HS-5 (cell line): ENCODE results near the gene ZER1.

Source experiments
- DNase-seq: peaks from one replicate; pipeline ENCODE4 v3.0.0-alpha.2; 2012; ENCODE audit warnings: low read depth

Gene ZER1

GRCh38 chr9:128735373-128735772, 36.4 kb downstream of the ZER1 start:
- no peak for DNase-seq

DNA sequence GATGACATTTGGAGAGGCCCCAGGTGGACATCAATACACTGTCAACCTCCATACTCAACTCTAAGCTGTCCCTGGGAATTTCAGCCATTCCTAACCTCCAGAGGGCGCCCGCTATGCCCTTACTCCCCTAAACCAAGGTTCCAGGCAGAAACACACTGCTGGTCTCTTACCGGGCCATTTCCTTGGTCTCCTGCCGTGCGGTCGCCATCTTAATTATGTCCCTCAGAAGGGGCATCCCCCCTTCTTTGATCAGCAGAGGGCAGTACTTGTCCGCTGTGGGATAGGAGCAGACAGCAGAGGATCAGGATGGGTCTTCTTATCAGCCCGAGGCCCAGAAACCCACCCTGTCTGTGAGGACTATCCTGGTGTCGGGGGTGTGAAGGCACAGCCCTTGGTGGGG, 38.5 kb downstream of the ZER1 start:
- no peak for DNase-seq

- DNase-seq: no peak
These were observed 39.2 kb downstream of the ZER1 start for GRCh38 chr9:128732576-128732975.

- DNase-seq: no peak
These were observed 40.0 kb downstream of the ZER1 start for GRCh38 chr9:128731691-128732090.

GRCh38 chr9:128731093-128731492, 40.6 kb downstream of the ZER1 start:
- no peak for DNase-seq

DNA sequence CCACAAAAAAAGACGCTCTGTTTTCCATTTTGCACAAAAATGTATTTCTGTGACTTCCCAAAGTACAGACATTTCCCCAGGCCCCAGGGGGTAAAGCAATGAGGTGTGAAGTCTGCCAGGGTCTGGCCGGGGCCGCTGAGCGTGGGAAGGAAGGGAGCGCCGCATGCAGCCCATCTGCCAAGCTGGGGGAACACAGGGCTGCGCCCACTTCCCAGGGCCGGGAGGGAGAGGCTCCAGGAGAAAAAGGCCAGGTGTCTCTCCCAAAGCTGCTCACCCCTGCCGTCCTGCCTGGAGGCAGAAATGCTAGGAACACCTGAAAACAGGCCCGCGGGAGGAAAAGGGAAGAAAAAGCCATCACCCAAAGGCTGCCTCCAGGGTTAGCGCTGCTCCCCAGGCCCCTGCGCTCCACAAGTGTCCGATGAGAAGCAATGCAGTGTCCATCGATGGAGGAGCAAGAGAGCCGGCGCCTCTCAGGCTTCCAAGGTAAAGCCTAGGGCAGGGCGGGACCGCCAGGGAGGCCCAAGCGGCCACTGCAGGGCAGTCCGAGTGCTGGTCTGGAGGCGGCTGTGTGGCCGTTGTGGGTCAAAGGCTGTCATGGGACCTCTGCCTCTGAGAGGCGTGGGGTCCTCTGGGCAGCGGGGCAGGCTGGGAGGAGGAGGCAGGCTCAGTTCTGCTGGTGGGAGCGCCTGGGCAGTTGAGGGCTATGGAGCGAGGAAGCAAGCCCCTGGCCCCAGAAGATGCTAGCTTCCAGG, 41.8 kb downstream of the ZER1 start:
- DNase-seq: no peak

GRCh38 chr9:128729302-128729701, 42.4 kb downstream of the ZER1 start:
- no peak for DNase-seq

- no peak for DNase-seq
These were observed 43.4 kb downstream of the ZER1 start for GRCh38 chr9:128728298-128728697.

DNA sequence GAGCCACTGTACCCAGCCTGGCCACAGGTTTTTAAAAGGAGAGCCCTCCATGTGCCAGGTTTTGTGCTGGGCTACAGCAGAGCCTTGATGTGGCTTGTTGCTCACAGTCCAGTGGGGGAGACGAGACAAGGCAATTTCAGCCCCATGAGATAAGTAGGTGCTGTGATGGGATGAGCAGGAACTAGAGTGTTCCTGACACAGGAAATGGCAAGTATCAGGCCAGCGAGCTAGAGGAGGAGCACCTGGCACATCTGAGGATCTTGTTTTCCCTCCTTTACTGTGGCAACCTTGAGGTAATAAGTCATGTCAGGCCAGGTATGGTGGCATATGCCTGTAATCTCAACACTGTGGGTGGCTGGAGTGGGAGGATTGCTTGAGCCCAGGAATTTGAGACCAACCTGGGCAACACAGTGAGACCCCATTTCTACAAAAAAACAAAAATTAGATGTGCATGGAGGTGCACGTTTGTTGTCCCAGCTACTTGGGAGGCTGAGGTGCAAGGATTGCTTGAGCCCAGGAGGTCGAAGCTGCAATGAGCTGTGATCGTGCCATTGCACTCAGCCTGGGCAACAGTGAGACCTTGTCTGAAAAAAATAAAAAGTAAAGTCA, 44.0 kb downstream of the ZER1 start:
- no peak for DNase-seq

DNA sequence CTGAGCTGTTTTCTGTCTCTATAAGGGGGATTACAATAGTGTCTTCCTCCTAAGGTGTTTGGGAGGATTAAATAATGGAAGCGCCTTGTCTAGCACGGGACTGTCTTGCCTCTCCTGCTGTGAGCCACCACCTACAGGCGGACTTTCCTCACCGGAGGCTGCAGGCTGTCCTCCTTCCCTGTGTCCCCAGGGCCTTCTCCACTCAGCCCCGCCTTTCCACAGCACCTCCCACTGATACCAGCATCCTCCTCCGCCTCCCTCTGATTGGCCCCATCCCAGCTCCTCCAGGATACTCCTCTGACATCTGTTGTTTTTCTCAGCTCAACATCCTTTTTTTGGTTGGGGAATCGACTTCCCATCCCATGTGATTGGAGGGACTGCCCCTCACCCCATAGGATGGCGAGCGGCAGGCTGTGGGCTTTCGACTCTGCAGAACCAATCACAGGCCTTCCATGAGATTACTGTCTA, 46.9 kb downstream of the ZER1 start:
- DNase-seq: no peak

- peak; percentile 84 for DNase-seq
These were observed 47.6 kb downstream of the ZER1 start, which contains the start of gene ZDHHC12 for GRCh38 chr9:128723866-128724743. ZDHHC12 (minus strand) TSS chr9:128724127; CDS start chr9:128724093, 34 bp downstream.

DNA sequence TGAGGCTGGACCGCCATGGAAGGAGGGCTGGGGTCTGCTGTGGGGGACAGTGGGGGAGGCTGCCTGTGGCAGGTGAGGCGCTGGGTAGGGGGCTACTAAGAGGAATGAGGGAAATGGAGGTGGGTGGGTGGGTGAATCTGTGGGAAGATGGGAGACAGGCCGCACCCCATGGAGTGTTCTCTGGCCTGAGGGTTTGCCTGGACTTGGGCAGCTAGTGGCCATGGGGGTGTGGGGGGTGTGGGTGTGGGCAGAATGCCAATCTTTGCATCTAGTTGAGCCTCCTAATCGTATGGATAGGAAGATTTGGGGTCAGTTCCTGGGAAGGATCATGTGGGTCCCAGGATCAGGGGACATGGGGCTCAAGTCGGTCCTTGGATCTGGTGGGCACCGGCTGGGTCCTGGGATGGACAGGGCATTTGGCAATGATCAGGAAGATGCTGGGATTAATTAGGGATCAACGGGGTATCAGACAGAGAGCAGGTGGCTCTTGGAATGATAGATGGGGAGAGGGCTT, 48.3 kb downstream of the ZER1 start:
- DNase-seq: no peak

GRCh38 chr9:128722380-128723351, 49.1 kb downstream of the ZER1 start:
- no peak for DNase-seq

DNA sequence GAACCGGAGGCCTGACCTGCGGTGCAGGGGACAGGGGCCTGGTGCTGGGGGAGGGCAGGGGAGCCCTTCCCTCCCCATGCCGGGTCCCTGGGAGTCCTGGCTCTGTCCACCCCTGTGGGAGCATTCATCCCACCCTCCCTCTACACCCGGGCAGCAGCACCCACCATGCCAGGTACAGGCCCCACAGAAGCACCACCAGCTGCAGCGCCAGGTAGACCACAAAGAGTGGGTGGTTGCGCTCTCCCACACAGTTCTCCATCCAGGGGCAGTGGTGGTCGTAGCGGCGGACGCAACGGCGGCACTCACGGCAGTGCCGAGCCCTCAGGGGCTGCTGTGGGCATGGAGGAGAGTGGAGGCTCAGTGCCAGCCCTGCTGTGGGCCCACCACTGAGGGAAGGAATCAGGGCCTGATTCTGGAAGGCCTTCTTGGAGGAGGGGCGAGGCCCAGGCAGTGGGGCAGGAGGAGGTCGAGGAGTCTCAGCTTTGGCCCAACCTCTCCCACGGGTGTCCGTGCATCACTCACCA, 50.2 kb downstream of the ZER1 start:
- DNase-seq: no peak

DNA sequence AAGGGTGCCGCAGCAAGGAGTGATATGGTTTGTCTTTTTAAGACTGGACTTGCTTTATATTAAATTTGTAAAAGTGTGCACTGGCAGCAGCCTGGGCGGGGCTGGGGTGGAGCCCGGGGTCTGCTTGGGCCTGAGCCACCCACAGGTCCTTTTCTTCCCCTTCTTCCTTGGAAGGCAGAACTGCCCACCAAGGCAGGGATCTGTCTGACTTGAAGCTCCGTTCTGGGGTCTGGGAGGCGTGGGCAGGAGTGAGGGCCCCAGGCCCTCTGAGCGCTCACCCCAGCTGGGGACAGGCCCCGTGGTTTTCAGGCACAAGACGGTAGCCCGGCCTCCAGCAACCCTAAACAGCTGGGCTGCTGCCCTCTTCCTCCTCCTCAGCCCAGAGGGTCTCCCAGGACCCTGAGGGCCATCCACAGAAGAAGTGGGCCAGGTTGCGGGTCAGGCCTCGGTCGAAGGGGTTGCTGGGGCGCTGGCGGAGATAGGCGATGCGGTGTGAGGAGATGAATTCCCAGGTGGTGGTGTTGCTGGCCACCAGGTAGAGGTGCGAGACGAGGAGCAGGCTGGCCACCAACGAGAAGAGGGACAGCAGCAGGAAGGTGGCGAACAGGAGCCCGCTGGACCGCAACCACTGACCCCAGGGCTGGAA, 50.8 kb downstream of the ZER1 start:
- DNase-seq: no peak

DNA sequence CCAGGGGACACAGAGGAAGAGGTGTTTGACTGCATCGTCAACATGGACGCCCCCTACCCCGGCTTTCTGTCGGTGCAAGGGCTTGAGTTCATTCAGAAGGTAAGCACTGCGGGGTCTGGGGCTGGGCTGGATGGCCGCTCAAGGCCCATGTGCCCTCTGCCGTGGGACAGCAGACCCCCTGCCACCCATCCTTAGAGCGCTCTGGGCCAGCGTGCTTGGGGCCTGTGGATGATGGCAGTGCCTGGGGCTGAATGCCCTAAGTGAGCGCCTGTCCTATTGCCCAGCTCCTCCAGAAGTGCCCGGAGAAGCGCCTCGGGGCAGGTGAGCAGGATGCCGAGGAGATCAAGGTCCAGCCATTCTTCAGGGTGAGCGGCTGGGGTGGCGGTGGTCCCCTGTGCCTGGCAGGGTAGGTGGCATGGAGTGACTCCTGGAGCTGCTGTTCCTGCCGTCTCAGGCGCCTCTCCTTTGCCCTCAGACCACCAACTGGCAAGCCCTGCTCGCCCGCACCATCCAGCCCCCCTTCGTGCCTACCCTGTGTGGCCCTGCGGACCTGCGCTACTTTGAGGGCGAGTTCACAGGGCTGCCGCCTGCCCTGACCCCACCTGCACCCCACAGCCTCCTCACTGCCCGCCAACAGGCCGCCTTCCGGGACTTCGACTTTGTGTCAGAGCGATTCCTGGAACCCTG, 51.7 kb downstream of the ZER1 start:
- no peak for DNase-seq

- DNase-seq: no peak
These were observed 53.3 kb downstream of the ZER1 start for GRCh38 chr9:128718475-128718874.

GRCh38 chr9:128718047-128718446, 53.7 kb downstream of the ZER1 start:
- DNase-seq: no peak

GRCh38 chr9:128716581-128717254, 55.0 kb downstream of the ZER1 start:
- DNase-seq: no peak
